ENCODE results near the gene ZBTB43.
"Not testable (repeated sequence)": the region's sequence is repeated elsewhere in the genome, so short reads cannot be mapped to it uniquely, and the experiment has no call there.

The ZBTB43 gene

GRCh38 chr9:126782053-126782388 lies 22.8 kb upstream of the ZBTB43 start:
- H3K9me3 Mint-ChIP-seq: no peaks in the 10 kb centered on the region
- H3K27ac Mint-ChIP-seq: no peak overlapping the region

GRCh38 chr9:126783949-126784348 lies 20.9 kb upstream of the ZBTB43 start:
- Mint-ChIP-seq H3K4me3 (no peak overlapping the region), H3K27ac (no peak overlapping the region), H3K4me1 (peaks cover 2% of the 10 kb centered on the region), H3K36me3 (ENCODE audit: low read depth) (no peaks in the 10 kb centered on the region), H3K27me3 (peaks cover 20% of the 10 kb centered on the region), H3K9me3 (no peaks in the 10 kb centered on the region)
- no peak for ATAC-seq
- DNase-seq: no peak

More at GRCh38 chr9:126782053-126782388, 22.8 kb upstream of the ZBTB43 start:
- H3K27me3 Mint-ChIP-seq: peaks cover 13% of the 10 kb centered on the region
- ATAC-seq: no peak
- H3K36me3 Mint-ChIP-seq (ENCODE audit: low read depth): no peaks in the 10 kb centered on the region
- H3K4me1 Mint-ChIP-seq: peaks cover 2% of the 10 kb centered on the region
- no peak for DNase-seq
- H3K4me3 Mint-ChIP-seq: no peak overlapping the region

- Mint-ChIP-seq H3K4me3 (no peak overlapping the region), H3K36me3 (ENCODE audit: low read depth) (no peaks in the 10 kb centered on the region), H3K9me3 (no peaks in the 10 kb centered on the region), H3K4me1 (peaks cover 2% of the 10 kb centered on the region), H3K27ac (no peak overlapping the region), H3K27me3 (peaks cover 20% of the 10 kb centered on the region)
- ATAC-seq: no peak
- no peak for DNase-seq
These were observed 20.4 kb upstream of the ZBTB43 start for GRCh38 chr9:126784401-126784800.

GRCh38 chr9:126784841-126785240 lies 20.0 kb upstream of the ZBTB43 start:
- not testable (repeated sequence) for H3K27ac Mint-ChIP-seq

GRCh38 chr9:126788046-126788445 lies 16.8 kb upstream of the ZBTB43 start:
- DNase-seq: no peak

More at GRCh38 chr9:126784841-126785240, 20.0 kb upstream of the ZBTB43 start:
- H3K36me3 Mint-ChIP-seq (ENCODE audit: low read depth); DNase-seq; ATAC-seq; H3K9me3 Mint-ChIP-seq; H3K4me1 Mint-ChIP-seq; H3K4me3 Mint-ChIP-seq: not testable (repeated sequence)
- H3K27me3 Mint-ChIP-seq: peaks cover 22% of the 10 kb centered on the region

GRCh38 chr9:126788634-126789349 lies 16.0 kb upstream of the ZBTB43 start:
- no peaks in the 10 kb centered on the region for H3K9me3 Mint-ChIP-seq
- ATAC-seq (peak; percentile 33), DNase-seq (no peak)
- H3K4me3 Mint-ChIP-seq: no peak overlapping the region
- H3K36me3 Mint-ChIP-seq (ENCODE audit: low read depth): no peaks in the 10 kb centered on the region
- no peaks in the 10 kb centered on the region for H3K4me1 Mint-ChIP-seq
- H3K27me3 Mint-ChIP-seq: peaks cover 39% of the 10 kb centered on the region
- no peak overlapping the region for H3K27ac Mint-ChIP-seq

More at GRCh38 chr9:126788046-126788445, 16.8 kb upstream of the ZBTB43 start:
- Mint-ChIP-seq H3K36me3 (ENCODE audit: low read depth) (no peaks in the 10 kb centered on the region), H3K27ac (no peak overlapping the region), H3K4me1 (no peaks in the 10 kb centered on the region), H3K27me3 (peaks cover 36% of the 10 kb centered on the region), H3K9me3 (no peaks in the 10 kb centered on the region), H3K4me3 (no peak overlapping the region)
- ATAC-seq: no peak

GRCh38 chr9:126790561-126790960 lies 14.3 kb upstream of the ZBTB43 start:
- Mint-ChIP-seq H3K4me1 (no peaks in the 10 kb centered on the region), H3K9me3 (no peaks in the 10 kb centered on the region), H3K27ac (no peak overlapping the region), H3K27me3 (peaks cover 46% of the 10 kb centered on the region), H3K4me3 (no peak overlapping the region), H3K36me3 (ENCODE audit: low read depth) (no peaks in the 10 kb centered on the region)
- DNase-seq (no peak), ATAC-seq (no peak)

GRCh38 chr9:126791406-126792230 lies 13.2 kb upstream of the ZBTB43 start:
- ATAC-seq (no peak), DNase-seq (no peak)
- Mint-ChIP-seq H3K9me3 (peaks cover 4% of the 10 kb centered on the region), H3K4me3 (no peak overlapping the region), H3K36me3 (ENCODE audit: low read depth) (no peaks in the 10 kb centered on the region), H3K4me1 (no peaks in the 10 kb centered on the region), H3K27me3 (peaks cover 43% of the 10 kb centered on the region), H3K27ac (no peak overlapping the region)

GRCh38 chr9:126793686-126794417 lies 11.0 kb upstream of the ZBTB43 start:
- peaks cover 4% of the 10 kb centered on the region for H3K9me3 Mint-ChIP-seq
- no peak for DNase-seq
- H3K36me3 Mint-ChIP-seq (ENCODE audit: low read depth): no peaks in the 10 kb centered on the region
- H3K4me3 Mint-ChIP-seq: no peak overlapping the region
- no peak for ATAC-seq
- peaks cover 29% of the 10 kb centered on the region for H3K27me3 Mint-ChIP-seq
- H3K27ac Mint-ChIP-seq: no peak overlapping the region
- H3K4me1 Mint-ChIP-seq: no peaks in the 10 kb centered on the region

GRCh38 chr9:126794441-126794840 lies 10.4 kb upstream of the ZBTB43 start:
- no peak overlapping the region for H3K27ac Mint-ChIP-seq
- peaks cover 29% of the 10 kb centered on the region for H3K27me3 Mint-ChIP-seq
- ATAC-seq (no peak), DNase-seq (no peak)
- H3K4me3 Mint-ChIP-seq: no peak overlapping the region
- no peaks in the 10 kb centered on the region for H3K4me1 Mint-ChIP-seq
- H3K9me3 Mint-ChIP-seq: peaks cover 4% of the 10 kb centered on the region
- no peaks in the 10 kb centered on the region for H3K36me3 Mint-ChIP-seq (ENCODE audit: low read depth)

- Mint-ChIP-seq H3K27me3 (peaks cover 21% of the 10 kb centered on the region), H3K27ac (no peak overlapping the region), H3K36me3 (ENCODE audit: low read depth) (no peaks in the 10 kb centered on the region), H3K4me1 (no peaks in the 10 kb centered on the region), H3K9me3 (peaks cover 4% of the 10 kb centered on the region), H3K4me3 (no peak overlapping the region)
- ATAC-seq: no peak
- DNase-seq: no peak
These were observed 8.1 kb upstream of the ZBTB43 start for GRCh38 chr9:126796758-126797157.

GRCh38 chr9:126797903-126798302 lies 6.9 kb upstream of the ZBTB43 start:
- ATAC-seq: no peak
- no peak for DNase-seq
- Mint-ChIP-seq H3K9me3 (peaks cover 4% of the 10 kb centered on the region), H3K4me3 (no peak overlapping the region), H3K27me3 (peaks cover 12% of the 10 kb centered on the region), H3K36me3 (ENCODE audit: low read depth) (no peaks in the 10 kb centered on the region), H3K4me1 (no peaks in the 10 kb centered on the region), H3K27ac (no peak overlapping the region)

- Mint-ChIP-seq H3K9me3 (peaks cover 5% of the 10 kb centered on the region), H3K27ac (no peak overlapping the region), H3K36me3 (ENCODE audit: low read depth) (no peaks in the 10 kb centered on the region), H3K4me3 (no peak overlapping the region), H3K27me3 (peaks cover 6% of the 10 kb centered on the region), H3K4me1 (peaks cover 2% of the 10 kb centered on the region)
- no peak for ATAC-seq
- no peak for DNase-seq
These were observed 5.8 kb upstream of the ZBTB43 start for GRCh38 chr9:126799034-126799433.

GRCh38 chr9:126802318-126803059 lies 2.4 kb upstream of the ZBTB43 start:
- H3K27me3 Mint-ChIP-seq: no peaks in the 10 kb centered on the region
- H3K4me1 Mint-ChIP-seq: peaks cover 29% of the 10 kb centered on the region
- peaks cover 3% of the 10 kb centered on the region for H3K9me3 Mint-ChIP-seq

More at GRCh38 chr9:126802318-126803059, 2.4 kb upstream of the ZBTB43 start:
- Mint-ChIP-seq H3K4me3 (no peak overlapping the region), H3K36me3 (ENCODE audit: low read depth) (peaks cover 5% of the 10 kb centered on the region), H3K27ac (no peak overlapping the region)
- DNase-seq (no peak), ATAC-seq (no peak)

All from activated naive CD8-positive, alpha-beta T cell treated with anti-CD3 and anti-CD28 coated beads, Interleukin-2, amount 50 U/mL, for 24 hours (primary cell).